ENCODE results near the gene DDX47. TPM values are rescaled to one million over a fixed set of nuclear protein-coding genes. Genes with fewer than 3 reads are reported as not detected.

The DDX47 gene
- total RNA-seq, result 100 to 1,000 TPM in 2 of 3 donors, 10 to 100 TPM in 1; 98.9 to 120 (median 114) TPM
- 78.8 TPM for total RNA-seq (2013)

DNA sequence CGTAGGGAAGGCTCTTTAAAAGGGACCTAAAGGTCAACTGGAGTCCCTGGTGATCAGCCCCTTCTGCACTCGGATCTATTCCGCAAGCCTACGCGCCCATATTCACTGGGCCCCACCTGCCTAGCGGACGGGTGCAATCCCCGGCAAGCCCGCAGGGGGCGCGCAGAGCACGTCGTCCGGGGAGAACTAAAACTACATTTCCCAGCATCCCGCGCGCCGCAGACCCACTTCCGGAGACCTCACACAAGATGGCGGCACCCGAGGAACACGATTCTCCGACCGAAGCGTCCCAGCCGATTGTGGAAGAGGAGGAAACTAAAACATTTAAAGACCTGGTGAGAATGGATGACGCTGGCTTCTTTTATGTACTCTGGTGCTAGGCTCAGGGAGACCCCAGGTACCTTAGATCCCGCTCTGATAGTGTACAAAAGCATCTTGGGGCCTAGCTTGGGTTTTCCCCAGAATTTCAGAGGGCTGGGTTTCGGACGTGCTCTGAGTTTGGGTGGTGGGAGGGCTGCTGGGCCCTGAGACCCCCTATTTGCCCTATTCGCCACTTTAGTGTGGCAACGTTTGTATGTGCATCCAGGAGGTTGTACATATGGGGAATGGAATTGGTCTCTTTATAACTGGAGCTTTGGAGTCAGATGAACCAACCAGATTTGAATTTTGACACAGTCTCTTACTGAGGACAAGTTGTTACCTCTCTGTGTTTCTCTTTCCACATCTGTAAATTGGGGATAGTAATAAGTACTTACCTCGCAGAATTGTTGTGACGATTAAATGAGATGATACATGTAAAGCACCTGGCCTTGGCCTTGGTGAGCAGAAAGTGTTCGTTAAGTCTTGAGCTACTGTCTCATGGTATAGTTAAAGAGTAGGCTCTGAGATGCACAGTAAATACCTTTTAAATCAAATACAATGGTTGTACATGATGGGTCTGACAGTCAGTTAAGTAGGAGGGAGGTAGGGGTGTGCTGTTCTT, at the start of gene DDX47:
Gene DDX47, plus strand, starts transcription at position 227 of the 982 bp plus-strand sequence. Its CDS starts 22 bp downstream, at position 249.
- intact Hi-C loops (cut with micrococcal nuclease), result loop anchor here (1.0 to 2.0 kb wide), 2 partner anchors 25 to 437 kb away; no protein-coding TSS in a partner anchor
- peak within 1 kb of the TSS; percentile 91 to 93 for H3K27ac Mint-ChIP-seq
- Histone ChIP-seq H3K9me3 (ENCODE audit: control insufficient read depth, insufficient read depth, low read length) (no peaks in the 10 kb centered on the region), H3K36me3 (ENCODE audit: control insufficient read depth, insufficient read depth, low read length) (peaks cover 18% of the 10 kb centered on the region), H3K4me1 (ENCODE audit: control insufficient read depth, insufficient read depth, low read length) (peaks cover 23% of the 10 kb centered on the region), H3K27ac (ENCODE audit: low read length) (peak within 1 kb of the TSS; percentile 76), H3K4me3 (ENCODE audit: low read length) (peak within 1 kb of the TSS; percentile 76), H3K27me3 (ENCODE audit: control insufficient read depth, insufficient read depth, low read length) (no peaks in the 10 kb centered on the region)
- DNase-seq (peak; percentile 97 to 98), ATAC-seq (peak; percentile 98 to 100 (median 99))
- TF ChIP-seq, protein P1, sequence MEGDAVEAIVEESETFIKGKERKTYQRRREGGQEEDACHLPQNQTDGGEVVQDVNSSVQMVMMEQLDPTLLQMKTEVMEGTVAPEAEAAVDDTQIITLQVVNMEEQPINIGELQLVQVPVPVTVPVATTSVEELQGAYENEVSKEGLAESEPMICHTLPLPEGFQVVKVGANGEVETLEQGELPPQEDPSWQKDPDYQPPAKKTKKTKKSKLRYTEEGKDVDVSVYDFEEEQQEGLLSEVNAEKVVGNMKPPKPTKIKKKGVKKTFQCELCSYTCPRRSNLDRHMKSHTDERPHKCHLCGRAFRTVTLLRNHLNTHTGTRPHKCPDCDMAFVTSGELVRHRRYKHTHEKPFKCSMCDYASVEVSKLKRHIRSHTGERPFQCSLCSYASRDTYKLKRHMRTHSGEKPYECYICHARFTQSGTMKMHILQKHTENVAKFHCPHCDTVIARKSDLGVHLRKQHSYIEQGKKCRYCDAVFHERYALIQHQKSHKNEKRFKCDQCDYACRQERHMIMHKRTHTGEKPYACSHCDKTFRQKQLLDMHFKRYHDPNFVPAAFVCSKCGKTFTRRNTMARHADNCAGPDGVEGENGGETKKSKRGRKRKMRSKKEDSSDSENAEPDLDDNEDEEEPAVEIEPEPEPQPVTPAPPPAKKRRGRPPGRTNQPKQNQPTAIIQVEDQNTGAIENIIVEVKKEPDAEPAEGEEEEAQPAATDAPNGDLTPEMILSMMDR (IDR thresholded peaks at IDR 0.05), result peak; percentile 89
- no peaks in the 10 kb centered on the region for H3K9me3 Mint-ChIP-seq
- WGBS (ENCODE audit: insufficient coverage), result 4% methylated on average over 35 of the region's 35 CpGs
- no peaks in the 10 kb centered on the region for H3K36me3 Mint-ChIP-seq
- no peaks in the 10 kb centered on the region for H3K27me3 Mint-ChIP-seq (ENCODE audit: low read depth in 2 of 2)
- peaks cover 44 to 50% of the 10 kb centered on the region in 2 donors for H3K4me1 Mint-ChIP-seq
- peak within 1 kb of the TSS; percentile 95 for H3K4me3 Mint-ChIP-seq

DNA sequence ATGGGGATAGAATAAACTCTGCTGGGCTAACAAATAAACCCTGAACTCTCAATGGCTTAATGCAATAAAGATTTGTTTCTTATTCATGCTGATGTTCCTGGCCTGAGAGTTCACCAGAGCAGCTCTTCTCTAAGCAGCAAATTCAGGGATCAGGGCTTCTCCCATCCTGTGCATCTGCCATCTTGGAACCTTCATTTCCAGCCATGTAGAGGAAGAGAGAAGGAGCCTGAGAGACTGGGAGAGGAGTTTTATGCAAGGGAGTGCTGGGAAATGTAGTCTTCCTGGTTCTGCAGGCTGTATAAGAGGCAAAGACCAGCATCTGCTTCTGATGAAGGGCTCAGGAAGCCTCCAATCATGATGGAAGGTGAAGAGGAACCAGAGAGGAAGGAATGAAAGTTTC, 48.3 kb upstream of the DDX47 start:
- Histone ChIP-seq H3K4me1 (ENCODE audit: control insufficient read depth, insufficient read depth, low read length) (no peaks in the 10 kb centered on the region), H3K9me3 (ENCODE audit: control insufficient read depth, insufficient read depth, low read length) (no peaks in the 10 kb centered on the region), H3K27me3 (ENCODE audit: control insufficient read depth, insufficient read depth, low read length) (no peaks in the 10 kb centered on the region), H3K4me3 (ENCODE audit: low read length) (no peak overlapping the region), H3K27ac (ENCODE audit: low read length) (no peak overlapping the region), H3K36me3 (ENCODE audit: control insufficient read depth, insufficient read depth, low read length) (no peaks in the 10 kb centered on the region)
- Mint-ChIP-seq H3K27me3 (ENCODE audit: low read depth in 2 of 2) (no peaks in the 10 kb centered on the region), H3K4me3 (no peak overlapping the region), H3K9me3 (peaks cover under 1 to 1% of the 10 kb centered on the region in 2 donors), H3K4me1 (peaks cover 5 to 10% of the 10 kb centered on the region in 2 donors), H3K36me3 (peaks cover 4% of the 10 kb centered on the region), H3K27ac (peak overlapping the region in 1 of 2 donors; percentile 25)
- TF ChIP-seq, protein P1 (IDR thresholded peaks at IDR 0.05), result no peak
- no peak for DNase-seq
- ATAC-seq, result no peak
- intact Hi-C loops (cut with micrococcal nuclease), result no loop called here

DNA sequence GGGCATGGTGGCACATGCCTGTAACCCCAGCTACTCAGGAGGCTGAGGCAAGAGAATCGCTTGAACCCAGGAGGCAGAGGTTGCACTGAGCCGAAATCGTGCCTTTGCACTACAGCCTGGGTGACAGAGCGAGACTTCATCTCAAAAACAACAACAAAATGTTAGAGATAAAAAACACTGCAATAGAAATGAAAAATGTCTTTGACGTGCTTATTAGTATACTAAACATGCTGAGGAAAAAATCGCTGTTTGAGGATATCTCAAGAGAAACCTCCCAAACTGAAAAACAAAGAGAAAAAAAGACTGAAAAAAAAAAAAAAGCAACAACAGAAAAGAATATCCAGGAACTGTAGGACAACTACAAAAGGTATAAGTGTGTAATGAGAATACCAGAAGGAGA, 42.9 kb upstream of the DDX47 start:
- no peak overlapping the region for H3K4me3 ChIP-seq (ENCODE audit: low read length)
- no peak for DNase-seq
- Mint-ChIP-seq H3K9me3 (peaks cover 2% of the 10 kb centered on the region in 2 donors), H3K36me3 (peaks cover 8% of the 10 kb centered on the region), H3K4me3 (no peak overlapping the region), H3K27me3 (ENCODE audit: low read depth in 2 of 2) (no peaks in the 10 kb centered on the region), H3K27ac (no peak overlapping the region), H3K4me1 (no peaks in the 10 kb centered on the region)
- intact Hi-C loops (cut with micrococcal nuclease), result no loop called here
- TF ChIP-seq, protein P1 (IDR thresholded peaks at IDR 0.05), result no peak
- no peaks in the 10 kb centered on the region for H3K27me3 ChIP-seq (ENCODE audit: control insufficient read depth, insufficient read depth, low read length)
- WGBS (ENCODE audit: insufficient coverage), result 100% methylated on average over 3 of the region's 6 CpGs
- H3K4me1 ChIP-seq (ENCODE audit: control insufficient read depth, insufficient read depth, low read length), result no peaks in the 10 kb centered on the region
- H3K36me3 ChIP-seq (ENCODE audit: control insufficient read depth, insufficient read depth, low read length), result no peaks in the 10 kb centered on the region
- H3K9me3 ChIP-seq (ENCODE audit: control insufficient read depth, insufficient read depth, low read length), result peaks cover 4% of the 10 kb centered on the region
- H3K27ac ChIP-seq (ENCODE audit: low read length), result no peak overlapping the region
- ATAC-seq, result no peak

Data from natural killer cell (primary cell).